Lower leg skin (tissue), 4 donors: Measurements from ENCODE around the gene DAZ2. TPM values are rescaled to one million over a fixed set of nuclear protein-coding genes. Genes with fewer than 3 reads are reported as not detected.
"Not testable (repeated sequence)": the region's sequence is repeated elsewhere in the genome, so short reads cannot be mapped to it uniquely, and the experiment has no call there.

ENCODE experiments used
- DNase-seq, 2 donors: peaks; one replicate each; pipeline ENCODE4 v3.0.0-alpha.2; 2019; ENCODE audit warnings: low spot score in 2 of 2
- H3K4me3 ChIP-seq: fragments of 200-600 bp; sonication (generic); 2 replicates; pipeline ENCODE4 v1.5.1; 2017; ENCODE audit warnings: mild to moderate bottlenecking, low read depth; ENCODE audit not compliant: poor library complexity, severe bottlenecking
- WGBS, 2 donors: methylation state at CpG; one replicate each; pipeline ENCODE4 v1.1.5; 2018; 5-methylcytosine and 5-hydroxymethylcytosine counted together
- intact Hi-C: fragments of 100-400 bp; cut with DNase I; formaldehyde crosslinking; loops from one replicate; pipeline ENCODE4 v1.15.0; 2023; ENCODE audit warnings: low total_unique reads
- total RNA-seq, 4 donors: library from RNA; depleted of rRNA; stranded (reverse); fragments of >200 nt; gene quantifications; one replicate each; pipeline ENCODE4 v1.1.0, GENCODE V29; 2016

Gene DAZ2
- under 1 TPM in 1 of 4 donors, not detected in 3; 0.12 TPM for total RNA-seq

- intact Hi-C loops, DNase-seq, H3K4me3 ChIP-seq: not testable (repeated sequence)
- no CpG with 5 or more reads among the region's 23 CpGs for WGBS, 2 donors
These were observed at the start of gene DAZ2 for GRCh38 chrY:23219233-23219632. Gene DAZ2, plus strand, starts transcription at chrY:23219533. Its CDS starts 208 bp downstream, at chrY:23219741.

DNA sequence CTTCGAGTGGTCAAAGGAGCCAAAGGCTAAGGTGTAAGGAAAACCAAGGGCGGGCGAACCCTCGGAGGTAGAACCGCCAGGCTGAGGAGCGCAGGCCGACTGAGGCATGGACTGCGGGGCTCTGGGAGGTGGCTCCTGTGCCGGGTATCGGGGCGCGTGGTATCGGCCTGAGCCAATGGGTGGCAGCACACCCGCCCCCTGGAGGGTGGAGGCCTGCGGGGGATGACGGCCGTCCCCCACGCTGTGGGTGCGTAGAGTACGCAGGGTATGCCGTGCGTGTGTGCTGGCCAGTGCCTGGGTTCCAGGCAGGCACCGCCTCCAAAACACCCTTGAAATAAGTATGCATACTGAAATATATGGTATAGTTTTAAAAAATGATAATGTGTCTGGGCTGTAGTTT lies 20.4 kb upstream of the DAZ2 start, which contains the start of gene DAZ1:
Gene DAZ1 (minus strand): TSS at position 101 of the 400 bp plus-strand sequence. CDS start 208 bp downstream, outside the sequence.
- WGBS, 2 donors = no CpG with 5 or more reads among the region's 23 CpGs
- H3K4me3 ChIP-seq, intact Hi-C loops, DNase-seq: not testable (repeated sequence)

GRCh38 chrY:23207455-23207854 lies 11.9 kb upstream of the DAZ2 start:
- intact Hi-C loops, H3K4me3 ChIP-seq, DNase-seq: not testable (repeated sequence)
- WGBS, 2 donors = no CpG with 5 or more reads among the region's 4 CpGs

- DNase-seq, intact Hi-C loops, H3K4me3 ChIP-seq: not testable (repeated sequence)
- no CpG with 5 or more reads among the region's 4 CpGs for WGBS, 2 donors
These were observed 9.4 kb upstream of the DAZ2 start for GRCh38 chrY:23209802-23210495.

DNA sequence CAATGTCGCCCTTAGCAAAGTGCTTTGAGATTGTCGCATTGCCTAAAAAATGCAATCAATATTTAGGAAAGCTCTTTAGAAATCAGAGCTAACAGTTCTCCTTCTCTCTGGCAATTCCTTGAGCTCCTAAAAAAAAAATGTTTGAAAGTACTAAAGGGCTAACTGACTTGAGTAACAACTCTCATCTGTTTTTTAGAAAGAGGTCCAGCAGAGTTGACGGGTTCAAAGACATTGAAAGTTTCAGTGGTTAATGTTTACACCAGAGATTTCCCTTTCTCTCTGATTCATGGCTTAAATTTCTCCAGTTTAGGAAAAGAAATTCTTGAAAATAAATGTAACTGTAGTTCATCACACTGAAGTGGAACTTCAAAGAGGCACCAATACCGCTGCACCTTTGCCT lies 8.7 kb upstream of the DAZ2 start:
- DNase-seq, H3K4me3 ChIP-seq, intact Hi-C loops: not testable (repeated sequence)
- WGBS, 2 donors = no CpG with 5 or more reads among the region's 4 CpGs

Other genes starting within 250 kb of the DAZ2 start
- under 1 TPM in 2 of 4 donors, not detected in 2; 0.26 to 0.27 TPM for gene BPY2, start 235.3 kb upstream of the DAZ2 start, total RNA-seq
- gene DAZ1, start 20.5 kb upstream of the DAZ2 start, total RNA-seq = 1 to 10 TPM in 2 of 4 donors, not detected in 2; 2.0 to 8.0 TPM